ENCODE data around the gene EEF1G. TPM values are rescaled to one million over a fixed set of nuclear protein-coding genes. Genes with fewer than 3 reads are reported as not detected.
"Not testable (repeated sequence)": the region's sequence is repeated elsewhere in the genome, so short reads cannot be mapped to it uniquely, and the experiment has no call there.

EEF1G gene
- total RNA-seq, 6 donors from 2014 or later = 557 to 997 (median 889) TPM

- no peak for DNase-seq
- no peaks in the 10 kb centered on the region for H3K9me3 ChIP-seq
- no peak for ATAC-seq (ENCODE audit: low FRiP score in 2 of 2)
- WGBS, 2 donors = 65 to 68% methylated on average over 18 of the region's 18 CpGs
- TF ChIP-seq EP300 (IDR thresholded peaks at IDR 0.05) = no peak
- TF ChIP-seq, protein P1, sequence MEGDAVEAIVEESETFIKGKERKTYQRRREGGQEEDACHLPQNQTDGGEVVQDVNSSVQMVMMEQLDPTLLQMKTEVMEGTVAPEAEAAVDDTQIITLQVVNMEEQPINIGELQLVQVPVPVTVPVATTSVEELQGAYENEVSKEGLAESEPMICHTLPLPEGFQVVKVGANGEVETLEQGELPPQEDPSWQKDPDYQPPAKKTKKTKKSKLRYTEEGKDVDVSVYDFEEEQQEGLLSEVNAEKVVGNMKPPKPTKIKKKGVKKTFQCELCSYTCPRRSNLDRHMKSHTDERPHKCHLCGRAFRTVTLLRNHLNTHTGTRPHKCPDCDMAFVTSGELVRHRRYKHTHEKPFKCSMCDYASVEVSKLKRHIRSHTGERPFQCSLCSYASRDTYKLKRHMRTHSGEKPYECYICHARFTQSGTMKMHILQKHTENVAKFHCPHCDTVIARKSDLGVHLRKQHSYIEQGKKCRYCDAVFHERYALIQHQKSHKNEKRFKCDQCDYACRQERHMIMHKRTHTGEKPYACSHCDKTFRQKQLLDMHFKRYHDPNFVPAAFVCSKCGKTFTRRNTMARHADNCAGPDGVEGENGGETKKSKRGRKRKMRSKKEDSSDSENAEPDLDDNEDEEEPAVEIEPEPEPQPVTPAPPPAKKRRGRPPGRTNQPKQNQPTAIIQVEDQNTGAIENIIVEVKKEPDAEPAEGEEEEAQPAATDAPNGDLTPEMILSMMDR (IDR thresholded peaks at IDR 0.05) = peak in 1 of 6 experiments; percentile 11
- no peak overlapping the region for H3K4me3 ChIP-seq
- no peak overlapping the region for H3K27ac ChIP-seq
- peaks cover 28 to 40% (median 31%) of the 10 kb centered on the region in 4 donors for H3K4me1 ChIP-seq
- peaks cover 8 to 47% (median 31%) of the 10 kb centered on the region in 4 donors for H3K36me3 ChIP-seq
- H3K27me3 ChIP-seq = no peaks in the 10 kb centered on the region
Measured at GRCh38 chr11:62588966-62589637, 15.4 kb upstream of the EEF1G start.

DNA sequence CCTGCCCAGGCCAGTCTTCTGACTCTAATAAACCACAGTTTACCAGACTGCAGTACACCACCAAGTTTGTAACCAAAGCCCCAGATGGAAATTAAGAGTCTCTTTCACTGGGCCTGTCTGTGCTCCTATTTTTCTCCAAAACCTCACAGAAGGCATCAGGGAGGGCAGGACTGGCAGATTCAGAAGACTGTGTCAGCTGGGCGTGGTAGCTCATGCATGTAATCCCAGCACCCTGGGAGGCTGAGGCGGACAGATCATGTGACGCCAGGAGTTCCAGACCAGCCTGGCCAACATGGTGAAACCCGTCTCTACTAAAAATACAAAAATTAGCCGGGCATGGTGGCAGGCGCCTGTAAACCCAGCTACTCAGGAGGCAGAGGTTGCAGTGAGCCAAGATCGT, 11.7 kb upstream of the EEF1G start:
- not testable (repeated sequence) for H3K4me3 ChIP-seq
- H3K36me3 ChIP-seq = peaks cover 3 to 64% (median 38%) of the 10 kb centered on the region in 4 donors

DNA sequence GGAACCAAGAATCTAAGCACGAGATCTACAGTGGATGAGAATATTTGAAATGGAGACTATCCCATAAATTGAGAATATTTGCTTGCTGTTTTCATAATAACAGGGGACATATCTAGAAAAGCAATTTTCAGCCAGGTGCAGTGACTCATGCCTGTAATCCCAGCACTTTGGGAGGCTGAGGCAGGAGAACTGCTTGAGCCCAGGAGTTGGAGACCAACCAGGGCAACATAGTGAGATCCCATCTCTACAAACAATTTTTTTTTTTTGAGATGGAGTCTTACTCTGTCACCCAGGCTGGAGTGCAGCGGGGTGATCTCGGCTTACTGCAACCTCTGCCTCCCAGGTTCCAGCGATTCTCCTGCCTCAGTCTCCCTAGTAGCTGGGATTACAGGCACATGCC, 8.0 kb upstream of the EEF1G start:
- not testable (repeated sequence) for DNase-seq; H3K27me3 ChIP-seq; ATAC-seq (ENCODE audit: low FRiP score in 2 of 2); H3K9me3 ChIP-seq; H3K4me1 ChIP-seq; H3K27ac ChIP-seq; H3K4me3 ChIP-seq
- WGBS, 2 donors = 93 to 100% methylated on average over 4 of the region's 4 CpGs
- peaks cover 4 to 62% (median 36%) of the 10 kb centered on the region in 4 donors for H3K36me3 ChIP-seq

More for the DNA sequence above, 11.7 kb upstream of the EEF1G start:
- H3K4me1 ChIP-seq = peaks cover 4 to 14% (median 7%) of the 10 kb centered on the region in 4 donors
- H3K9me3 ChIP-seq; ATAC-seq (ENCODE audit: low FRiP score in 2 of 2); DNase-seq; H3K27ac ChIP-seq; H3K27me3 ChIP-seq: not testable (repeated sequence)
- WGBS, 2 donors = 93 to 97% methylated on average over 7 of the region's 7 CpGs

GRCh38 chr11:62580959-62581715, 7.4 kb upstream of the EEF1G start:
- DNase-seq = no peak
- no peak overlapping the region for H3K4me3 ChIP-seq
- no peak for TF ChIP-seq POLR2A (IDR thresholded peaks at IDR 0.05)
- TF ChIP-seq EP300 (IDR thresholded peaks at IDR 0.05) = no peak
- no peak for TF ChIP-seq POLR2AphosphoS5 (IDR thresholded peaks at IDR 0.05)
- TF ChIP-seq, protein P1 (IDR thresholded peaks at IDR 0.05) = no peak
- WGBS, 2 donors = 90 to 91% methylated on average over 17 to 18 of the region's 18 CpGs
- H3K4me1 ChIP-seq = peaks cover 9 to 11% (median 10%) of the 10 kb centered on the region in 4 donors
- H3K9me3 ChIP-seq = no peaks in the 10 kb centered on the region
- no peaks in the 10 kb centered on the region for H3K27me3 ChIP-seq
- no peak for ATAC-seq (ENCODE audit: low FRiP score in 2 of 2)
- no peak overlapping the region for H3K27ac ChIP-seq
- H3K36me3 ChIP-seq = peaks cover 4 to 64% (median 31%) of the 10 kb centered on the region in 4 donors

DNA sequence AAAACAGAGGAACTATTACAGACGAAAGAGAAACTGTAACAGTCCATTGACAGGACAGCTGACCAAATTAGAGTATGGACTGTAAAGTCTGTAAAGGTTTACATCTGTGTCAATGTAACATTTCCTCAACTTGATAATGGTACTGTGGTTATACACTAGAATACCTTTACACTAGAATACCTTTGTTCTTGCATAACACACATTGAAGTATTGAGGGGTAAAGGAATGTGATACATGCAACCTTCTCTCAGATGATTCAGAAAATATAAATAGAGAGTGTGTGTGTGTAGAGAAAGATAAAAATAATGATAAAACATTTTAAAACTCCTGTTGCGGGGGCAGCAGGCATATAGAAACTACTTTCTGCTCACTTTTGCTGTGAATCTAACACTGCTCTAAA, 5.6 kb upstream of the EEF1G start:
- TF ChIP-seq POLR2A (IDR thresholded peaks at IDR 0.05) (no peak), POLR2AphosphoS5 (IDR thresholded peaks at IDR 0.05) (no peak), EP300 (IDR thresholded peaks at IDR 0.05) (no peak)
- TF ChIP-seq, protein P1 (IDR thresholded peaks at IDR 0.05) = no peak
- H3K36me3 ChIP-seq = peaks cover 4 to 55% (median 22%) of the 10 kb centered on the region in 4 donors
- H3K27ac ChIP-seq = peak overlapping the region in 1 of 4 donors; percentile 90
- ATAC-seq (ENCODE audit: low FRiP score in 2 of 2) = no peak
- H3K9me3 ChIP-seq = no peaks in the 10 kb centered on the region
- 89 to 92% methylated on average over 2 of the region's 2 CpGs for WGBS, 2 donors
- no peak for DNase-seq
- no peak overlapping the region for H3K4me3 ChIP-seq
- H3K27me3 ChIP-seq = no peaks in the 10 kb centered on the region
- H3K4me1 ChIP-seq = peaks cover 25 to 29% (median 28%) of the 10 kb centered on the region in 4 donors
